HG02981 (cell line): ENCODE measurements around the gene TUBA1B.
A peak's percentile ranks its signal among the peaks of the same experiment; 100 is the strongest.
"Not testable (repeated sequence)": the region's sequence is repeated elsewhere in the genome, so short reads cannot be mapped to it uniquely, and the experiment has no call there.

Experiments
- ATAC-seq: cut with Tn5 transposase; IDR thresholded peaks from one replicate; pipeline ENCODE4 v1.9.1; 2021; ENCODE audit warnings: mild to moderate bottlenecking, moderate library complexity; ENCODE audit not compliant: unreplicated experiment

The TUBA1B gene

DNA sequence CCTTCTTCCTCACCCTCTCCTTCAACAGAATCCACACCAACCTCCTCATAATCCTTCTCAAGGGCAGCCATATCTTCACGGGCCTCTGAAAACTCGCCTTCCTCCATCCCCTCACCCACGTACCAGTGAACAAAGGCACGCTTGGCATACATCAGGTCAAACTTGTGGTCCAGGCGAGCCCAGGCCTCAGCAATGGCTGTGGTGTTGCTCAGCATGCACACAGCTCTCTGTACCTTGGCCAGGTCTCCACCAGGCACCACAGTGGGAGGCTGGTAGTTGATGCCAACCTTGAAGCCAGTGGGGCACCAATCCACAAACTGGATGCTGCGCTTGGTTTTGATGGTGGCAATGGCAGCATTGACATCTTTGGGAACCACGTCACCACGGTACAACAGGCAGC is 3.2 kb downstream of the TUBA1B start:
- not testable (repeated sequence) for ATAC-seq

DNA sequence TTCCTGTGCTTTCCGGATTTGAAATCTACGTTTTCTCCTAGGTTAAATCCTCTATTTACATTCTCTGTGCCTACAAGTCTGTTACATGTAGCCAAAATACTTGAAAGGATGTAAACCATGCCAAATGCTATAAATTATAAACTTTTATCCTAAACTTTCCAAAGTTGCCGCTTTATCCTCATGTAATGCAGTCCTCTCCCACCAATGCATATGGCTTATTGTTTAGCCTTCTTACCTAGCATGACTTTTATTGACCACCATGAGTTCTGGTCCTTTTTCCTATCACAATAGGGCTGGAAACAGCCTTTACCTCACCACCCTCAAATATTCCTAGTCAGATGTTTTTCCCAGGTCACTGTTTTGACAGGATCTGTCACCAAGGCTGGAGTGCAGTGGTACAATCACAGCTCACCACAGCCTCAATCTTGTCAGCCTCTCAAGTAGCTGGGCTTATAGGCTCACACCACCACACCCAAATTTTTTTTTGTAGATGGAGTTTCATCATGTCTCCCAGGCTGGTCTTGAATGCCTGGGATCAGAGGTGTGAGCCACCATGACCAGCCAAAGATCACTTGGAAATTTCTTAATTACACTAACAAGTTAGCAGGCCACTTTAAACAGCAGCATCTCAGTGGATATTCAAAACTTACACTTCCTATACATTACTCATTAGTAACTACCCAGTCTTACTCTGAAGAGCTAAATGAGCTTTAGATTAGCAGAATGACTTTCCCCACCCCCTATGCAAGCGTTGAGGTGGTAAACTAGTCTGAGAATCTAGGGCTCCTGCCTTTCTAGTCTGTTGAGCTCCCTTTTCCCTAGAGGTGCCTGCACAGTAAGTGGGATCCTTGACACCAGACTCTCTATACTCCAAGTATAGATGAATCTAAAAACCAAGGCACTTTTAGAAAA is 4.1 kb downstream of the TUBA1B start:
- no peak for ATAC-seq

DNA sequence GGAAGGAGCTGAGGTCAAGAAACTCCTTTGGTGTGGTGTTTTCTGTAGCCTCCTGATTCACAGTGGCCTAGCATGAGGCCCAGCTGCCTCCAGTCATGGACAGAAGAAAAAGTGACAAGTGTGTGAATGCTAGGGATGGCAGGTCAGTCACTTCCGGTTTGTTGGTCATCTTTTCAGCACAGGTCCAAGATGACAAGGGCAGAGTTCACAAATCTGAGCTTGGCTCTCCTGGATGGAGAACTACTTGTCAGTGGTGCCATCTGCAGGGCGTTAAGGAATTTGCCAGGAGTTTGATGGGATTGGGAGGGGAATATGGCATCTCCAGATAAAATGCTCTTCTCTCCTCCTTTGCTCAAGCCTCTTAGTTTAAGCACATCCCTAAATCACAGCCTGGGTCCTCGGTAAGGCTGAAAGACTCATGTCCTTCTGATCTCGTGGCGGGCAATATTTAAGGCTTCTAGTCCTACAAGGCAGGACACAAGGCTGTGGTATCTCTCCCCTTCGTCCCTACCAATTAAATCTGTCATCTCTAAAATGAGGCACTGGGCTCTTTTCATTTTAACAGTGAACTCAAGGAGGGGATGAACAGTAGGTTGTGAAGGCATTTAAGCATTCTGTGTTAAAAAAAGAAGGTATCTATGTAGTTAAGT is 10.0 kb downstream of the TUBA1B start:
- ATAC-seq, result no peak

DNA sequence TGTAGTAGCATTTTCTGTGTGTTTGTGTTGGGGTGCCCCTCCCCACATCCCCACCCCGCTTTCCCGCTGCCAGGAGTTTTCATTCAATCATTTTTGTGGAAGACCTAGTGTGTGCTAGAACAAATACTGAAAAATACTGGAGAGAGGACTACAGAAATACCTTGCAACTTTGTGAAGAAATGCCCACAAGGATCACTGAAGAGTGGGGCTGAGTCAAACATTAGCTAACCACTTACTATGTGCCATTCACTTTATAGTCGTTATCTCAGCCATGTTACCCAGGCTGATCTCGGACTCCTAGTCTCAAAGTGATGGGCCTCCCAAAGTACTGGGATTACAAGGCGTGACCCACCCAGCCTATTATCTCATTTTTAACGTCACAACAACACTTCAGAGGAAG is 20.0 kb downstream of the TUBA1B start:
- peak; percentile 2 for ATAC-seq

DNA sequence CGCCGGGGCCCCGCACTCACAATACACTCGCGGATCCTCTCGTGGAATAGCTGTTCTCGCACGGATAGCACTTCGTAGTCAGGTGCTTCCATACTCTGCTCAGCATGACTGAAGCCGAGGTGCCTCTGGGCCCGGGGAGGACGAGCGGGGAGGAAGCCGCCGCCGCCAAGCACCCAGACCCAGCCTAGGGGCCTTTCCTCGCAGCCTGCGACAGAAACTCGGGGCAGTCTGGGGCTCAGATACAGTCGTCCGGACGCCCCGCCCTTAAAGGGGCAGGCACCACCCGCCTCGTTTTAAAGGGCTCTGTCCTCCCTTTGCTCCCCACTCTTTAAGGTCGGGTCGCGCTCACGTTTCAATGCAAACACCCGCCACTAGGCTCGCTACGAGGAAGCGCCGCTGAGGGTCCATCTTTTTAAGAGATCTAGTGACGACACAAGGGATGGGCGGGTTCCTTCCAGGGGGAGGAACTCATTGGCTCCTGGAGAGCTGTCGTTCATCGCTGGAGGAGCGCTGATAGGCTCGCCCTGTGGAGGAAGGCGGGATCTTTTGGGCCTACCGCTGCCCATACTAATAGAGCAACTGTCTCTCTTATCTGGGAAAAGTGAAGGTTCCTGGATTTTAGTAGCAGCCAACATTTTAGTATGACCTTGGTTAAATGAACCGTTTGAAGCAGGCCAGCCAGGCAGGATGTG is 20.6 kb downstream of the TUBA1B start, which contains the start of gene LMBR1L:
Gene LMBR1L, minus strand, starts transcription at position 384 of the 692 bp plus-strand sequence. Its CDS starts 292 bp downstream, at position 92.
- ATAC-seq, result peak; percentile 99

DNA sequence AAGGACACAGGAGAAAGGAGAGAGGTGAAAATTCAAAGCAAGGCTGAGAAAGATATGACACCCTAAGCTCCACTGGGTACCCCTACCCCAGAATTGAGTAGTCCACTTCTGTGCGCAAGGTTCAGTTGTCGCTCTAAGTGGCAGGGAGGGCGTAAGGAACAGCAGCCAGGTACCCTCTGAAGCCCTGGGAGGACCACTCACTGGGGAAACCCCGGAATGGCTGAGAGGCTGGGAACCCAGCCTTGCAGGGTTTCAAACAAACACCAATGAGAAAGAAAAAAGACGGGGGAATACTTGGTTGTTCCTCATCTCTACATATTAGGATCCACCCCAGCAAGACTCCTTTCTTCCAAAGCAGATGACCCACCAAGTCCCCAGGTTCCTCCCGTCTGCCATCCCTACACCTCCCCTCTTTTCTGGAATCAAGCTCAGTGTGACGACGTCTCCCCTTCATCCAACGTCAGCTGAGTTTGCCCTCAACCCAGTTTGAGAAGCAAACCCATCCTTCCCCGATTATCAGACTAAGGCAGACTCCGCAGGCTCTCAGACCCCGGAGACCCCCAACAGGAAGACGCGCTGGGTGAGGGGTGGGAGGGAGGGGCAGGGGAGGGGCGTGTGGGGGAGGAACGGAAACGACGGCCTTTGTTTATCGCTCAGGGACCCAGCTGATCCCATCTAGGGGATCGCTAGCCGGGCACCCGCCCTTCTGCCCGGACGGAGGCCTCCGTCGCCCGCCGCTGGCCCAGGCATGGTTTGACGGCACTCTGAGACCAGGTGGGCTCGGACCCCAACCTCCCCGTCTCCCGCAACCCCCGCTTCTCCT is 21.3 kb downstream of the TUBA1B start:
- ATAC-seq, result no peak

DNA sequence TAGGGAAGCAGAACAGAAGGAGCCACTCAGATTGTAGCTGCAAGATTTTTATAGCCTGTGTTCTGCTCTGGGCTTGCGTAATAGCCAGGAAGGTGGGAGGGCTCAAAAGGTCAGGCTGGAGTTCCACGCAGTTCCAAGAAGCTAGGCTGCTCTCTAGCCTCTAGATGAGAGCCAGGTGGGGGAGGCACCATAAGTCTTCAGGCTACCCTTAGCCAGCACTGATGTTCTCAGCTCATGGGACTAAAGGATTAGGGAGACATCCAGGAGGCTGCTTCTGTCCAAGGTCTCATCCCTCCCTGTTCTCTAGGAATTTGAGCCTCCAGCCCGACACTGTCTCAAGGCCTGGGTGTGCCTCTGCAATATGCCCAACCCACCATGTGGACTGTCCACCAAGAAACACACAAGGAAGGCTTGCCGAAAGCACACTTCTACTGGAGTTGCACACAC is 22.2 kb downstream of the TUBA1B start:
- no peak for ATAC-seq

DNA sequence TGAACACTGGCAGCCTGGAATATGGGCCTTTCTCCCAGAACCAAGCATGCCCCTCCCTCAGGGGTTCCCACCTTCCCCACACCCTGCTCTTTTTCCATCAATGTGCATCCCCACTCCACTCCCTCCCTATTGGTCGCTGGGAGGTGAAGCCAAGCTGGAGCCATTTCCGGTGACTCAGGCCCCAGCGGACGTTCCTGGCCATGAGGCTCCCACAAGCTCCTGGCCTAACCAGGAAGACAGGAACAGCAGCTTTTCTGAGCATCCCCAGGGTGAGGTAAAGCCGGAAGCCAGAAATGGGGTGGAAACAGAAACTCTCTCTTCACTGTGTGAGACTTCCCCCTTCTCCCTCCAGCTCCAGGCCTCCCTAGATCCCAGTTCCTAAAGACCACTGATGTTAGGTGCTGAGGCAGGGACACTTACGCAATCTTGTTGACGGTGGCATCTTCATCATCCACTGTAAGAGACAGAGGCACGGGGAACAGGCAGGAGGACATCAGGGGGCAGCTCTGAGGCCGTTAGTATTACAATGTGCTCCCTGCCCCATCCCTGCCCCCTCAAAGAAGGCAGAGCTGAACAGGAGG is 25.6 kb downstream of the TUBA1B start:
- no peak for ATAC-seq

DNA sequence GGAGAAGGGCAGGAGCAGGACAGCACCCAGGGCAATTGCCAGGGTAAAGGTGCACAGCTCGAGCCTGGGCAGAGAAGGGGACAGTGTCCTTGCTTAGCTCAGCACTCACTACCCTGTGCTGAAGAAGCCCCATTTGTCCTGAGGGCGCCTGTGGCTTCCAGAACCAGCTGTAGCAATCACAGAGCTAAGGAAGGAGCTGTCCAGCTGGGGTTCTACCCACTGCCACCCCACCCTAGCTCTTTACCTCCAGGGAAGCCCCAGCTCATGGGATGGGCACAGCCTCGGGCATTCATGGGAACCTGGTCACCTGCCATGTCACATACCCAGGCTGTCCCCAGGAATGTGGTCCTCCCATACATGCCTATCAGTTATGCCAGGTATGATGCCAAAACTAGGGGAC is 26.4 kb downstream of the TUBA1B start:
- no peak for ATAC-seq

DNA sequence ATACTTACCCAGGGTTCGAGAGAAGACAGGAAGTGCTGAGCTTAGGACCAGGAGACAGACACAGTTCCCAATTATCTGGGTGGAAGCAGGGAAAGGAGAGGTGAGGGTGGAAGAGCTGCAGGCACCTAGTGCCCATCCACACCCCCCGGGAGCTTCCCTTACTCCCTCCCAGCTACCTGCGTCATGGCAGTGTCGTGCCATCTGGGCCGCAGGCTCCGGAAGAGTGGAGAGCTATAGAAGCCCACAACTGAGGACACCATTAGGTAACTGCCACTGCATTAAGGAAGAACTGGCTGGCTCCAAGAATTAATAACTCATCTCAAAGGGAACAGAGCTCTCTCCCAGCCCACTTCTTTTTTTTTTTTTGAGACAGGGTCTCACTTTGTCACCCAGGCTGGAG is 30.8 kb downstream of the TUBA1B start:
- no peak for ATAC-seq

DNA sequence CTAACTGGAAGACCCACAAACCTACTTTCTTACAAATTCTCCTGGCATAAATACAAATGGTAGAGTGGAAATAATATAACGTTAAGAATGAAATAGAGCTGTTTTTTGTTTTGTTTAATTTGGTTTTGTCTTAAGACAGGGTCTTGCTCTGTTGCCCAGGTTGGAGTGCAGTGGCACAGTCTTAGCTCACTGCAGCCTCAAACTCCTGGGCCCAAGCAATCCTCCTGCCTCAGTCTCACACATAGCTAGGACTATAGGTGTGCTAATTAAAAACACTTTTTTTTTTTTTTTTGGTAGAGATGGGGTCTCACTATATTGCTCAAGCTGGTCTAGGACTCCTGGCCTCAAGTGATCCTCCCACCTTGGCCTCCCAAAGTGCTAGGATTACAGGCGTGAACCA is 32.5 kb downstream of the TUBA1B start:
- ATAC-seq, result no peak

DNA sequence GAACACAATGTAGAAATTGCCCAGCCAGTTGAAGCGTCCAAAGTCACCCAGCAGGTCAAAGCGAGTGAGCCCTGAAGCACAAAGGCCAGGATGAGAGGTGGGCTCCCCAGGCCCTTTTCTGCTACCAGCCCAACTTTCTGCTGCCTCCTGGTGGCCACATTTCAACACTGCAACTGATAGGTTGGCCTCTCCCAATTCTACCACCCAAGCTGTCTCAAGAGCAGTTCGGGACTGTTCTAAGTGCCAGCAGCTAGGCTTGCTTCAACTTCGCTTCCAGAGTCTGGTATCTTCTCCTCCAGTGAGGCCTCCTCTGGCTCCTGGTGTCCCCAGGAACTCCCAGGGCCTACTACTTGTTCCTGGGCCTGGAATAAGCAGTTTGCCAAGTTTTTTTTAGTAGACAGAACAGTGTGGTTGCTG is 33.2 kb downstream of the TUBA1B start:
- ATAC-seq, result no peak

DNA sequence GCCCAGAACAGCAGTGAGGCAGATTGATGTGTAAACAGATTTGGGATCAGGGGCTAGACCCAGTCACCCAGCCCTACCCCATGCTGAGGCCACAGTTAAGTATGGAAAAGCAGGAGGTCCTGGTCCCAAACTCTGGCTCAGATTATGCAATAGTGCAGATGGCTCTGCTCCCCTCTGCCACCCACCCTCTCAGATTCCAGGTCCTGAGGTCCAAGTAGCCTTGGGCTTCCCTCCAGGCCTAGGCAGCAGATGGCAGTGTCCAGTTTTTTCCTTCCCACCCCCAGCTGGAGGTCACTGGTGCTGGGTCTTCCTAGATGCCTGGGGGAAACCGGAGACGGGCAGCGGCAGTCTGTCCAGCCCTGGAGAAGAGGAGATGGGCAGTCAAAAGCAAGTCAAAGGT is 33.8 kb downstream of the TUBA1B start:
- ATAC-seq, result no peak

DNA sequence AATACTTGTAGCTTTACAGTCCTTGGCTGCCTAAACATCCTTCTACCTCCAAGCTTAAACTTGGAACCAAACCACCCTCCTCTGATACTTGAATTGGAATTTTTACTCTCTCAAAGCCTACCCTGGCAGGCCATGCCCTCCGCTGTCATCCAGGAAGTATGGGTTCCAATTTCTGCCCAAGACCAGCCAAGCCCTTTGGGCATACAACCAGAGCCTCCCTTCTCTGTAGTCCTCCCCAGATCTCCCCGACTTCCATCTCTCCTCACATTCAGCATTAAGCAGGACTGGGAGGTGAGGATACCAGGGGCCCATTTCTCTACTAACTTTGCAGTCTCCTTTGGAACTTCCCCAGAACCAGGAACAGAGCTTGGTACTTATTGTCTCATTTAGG is 36.2 kb downstream of the TUBA1B start:
- no peak for ATAC-seq

DNA sequence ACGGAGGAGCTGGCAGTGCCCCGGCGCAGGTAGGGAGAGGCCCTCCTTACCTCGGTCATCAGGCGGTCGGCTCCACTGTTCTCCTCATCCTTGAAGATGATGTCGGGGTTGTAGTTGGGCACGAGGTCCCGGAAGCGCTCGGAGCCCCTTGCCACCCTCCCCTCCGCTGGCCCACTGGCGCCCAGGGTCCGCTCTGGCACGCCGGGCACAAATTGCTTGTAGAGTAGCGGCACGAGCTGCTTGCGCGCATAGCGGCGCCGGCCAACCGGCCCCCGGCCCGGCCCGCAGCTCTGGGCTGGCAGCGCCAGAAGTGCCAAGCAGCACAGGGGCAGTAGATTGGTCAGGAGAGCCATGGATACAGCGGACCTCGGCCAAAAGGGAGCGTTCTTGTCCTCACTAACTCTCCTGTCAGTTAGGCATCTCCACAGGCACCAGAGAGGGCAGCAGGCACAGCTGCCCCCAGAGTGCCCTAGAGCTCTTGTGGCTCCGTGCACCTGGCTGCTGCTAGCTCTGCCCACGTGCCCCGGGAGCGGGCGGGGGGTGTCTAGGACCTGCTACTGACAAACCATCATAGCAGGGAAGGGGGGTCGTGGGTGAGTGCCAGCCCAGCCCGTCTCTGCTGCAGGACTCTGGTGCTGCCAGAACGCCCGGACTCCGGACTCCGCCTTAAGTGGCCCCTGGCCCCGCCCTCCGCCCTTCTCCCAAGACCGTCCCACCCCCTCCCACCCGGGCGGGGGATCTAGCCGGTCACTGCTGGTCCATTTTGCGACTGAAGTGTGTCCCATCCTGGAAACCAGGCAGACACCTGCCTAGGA is 36.8 kb downstream of the TUBA1B start, which contains the start of gene DHH:
Gene DHH, minus strand, starts transcription at position 642 of the 815 bp plus-strand sequence. Its CDS starts 289 bp downstream, at position 353.
- no peak for ATAC-seq

DNA sequence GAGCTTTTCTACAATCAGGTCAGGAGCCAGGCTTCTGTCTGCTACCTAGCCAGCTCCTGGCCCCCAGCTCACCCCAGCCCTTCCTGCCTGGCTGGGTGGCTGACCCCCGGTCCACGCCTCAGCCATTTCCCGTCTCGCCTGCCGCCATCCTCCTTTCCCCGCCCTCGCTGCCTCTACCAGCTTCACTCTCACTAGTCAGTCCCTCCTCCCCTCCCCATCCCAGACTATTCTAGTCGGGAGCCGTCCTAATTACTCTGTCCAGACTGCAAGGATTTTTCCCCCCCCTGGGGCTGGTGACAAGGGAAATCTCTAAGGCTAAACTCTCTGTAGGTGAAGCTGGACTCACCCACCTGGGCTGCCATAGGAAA is 37.4 kb downstream of the TUBA1B start:
- ATAC-seq, result no peak

DNA sequence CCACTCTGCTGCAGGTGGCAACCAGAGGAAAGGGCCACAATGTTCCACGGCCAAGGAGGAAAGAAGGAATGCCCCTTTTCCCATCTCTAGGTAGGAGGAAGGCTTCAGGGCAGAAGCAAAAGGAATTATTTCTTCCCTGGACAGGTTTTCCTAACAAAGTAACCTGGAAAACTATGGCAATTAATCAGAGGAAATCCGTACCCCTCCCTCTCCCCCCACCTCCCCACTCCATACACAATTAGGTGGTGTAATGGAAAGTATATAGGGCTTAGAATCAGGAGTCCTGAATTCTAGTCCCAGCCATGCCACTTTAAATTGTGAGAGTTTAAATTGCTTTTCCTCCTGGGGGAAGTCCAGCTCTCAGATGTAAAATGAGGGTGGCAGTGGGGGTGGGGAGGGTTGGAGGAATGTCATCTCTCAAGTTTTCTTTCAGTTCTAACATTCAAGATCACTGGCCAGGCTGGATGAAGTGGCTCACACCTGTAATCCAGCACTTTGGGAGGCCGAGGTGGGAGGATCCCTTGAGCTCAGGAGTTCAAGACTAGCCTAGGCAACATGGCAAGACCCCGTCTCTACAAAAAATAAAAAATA is 38.3 kb downstream of the TUBA1B start:
- no peak for ATAC-seq

DNA sequence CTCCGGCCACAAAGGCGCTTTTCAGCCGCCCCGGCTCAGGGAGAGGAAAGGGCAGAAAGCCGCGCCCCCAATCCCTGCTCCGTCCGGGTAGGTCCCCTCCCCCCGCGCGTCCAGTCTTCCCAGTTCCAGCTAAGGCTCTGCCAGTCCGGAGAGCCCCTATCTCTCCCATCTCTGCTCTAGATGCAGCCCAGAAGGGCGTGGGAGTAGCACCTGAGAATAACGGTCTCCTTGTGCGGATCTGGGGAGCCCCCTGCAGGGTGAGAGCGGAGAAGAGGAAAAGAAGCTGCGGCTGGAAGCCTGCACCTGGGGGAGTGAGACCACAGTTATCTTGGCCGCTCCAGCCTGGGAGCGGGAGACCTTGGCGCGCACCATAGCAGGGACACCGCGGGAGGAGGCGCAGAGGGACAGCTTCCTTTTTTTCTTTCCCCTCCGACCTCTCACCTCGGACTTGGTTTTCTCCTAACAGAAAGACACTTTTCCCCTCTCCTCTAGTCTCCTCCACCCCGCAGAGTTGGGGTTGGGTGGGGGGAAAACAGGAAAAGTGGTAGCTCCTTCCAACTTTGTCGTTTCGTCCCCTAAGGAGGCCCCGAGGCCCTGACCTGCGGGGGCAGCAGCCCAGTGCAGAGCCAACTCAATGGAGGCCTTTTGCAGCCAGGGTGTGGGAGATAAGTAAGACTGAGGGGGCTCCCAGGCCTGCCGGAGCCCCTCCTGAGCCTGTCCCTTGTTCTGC is 38.9 kb downstream of the TUBA1B start:
- ATAC-seq, result no peak

DNA sequence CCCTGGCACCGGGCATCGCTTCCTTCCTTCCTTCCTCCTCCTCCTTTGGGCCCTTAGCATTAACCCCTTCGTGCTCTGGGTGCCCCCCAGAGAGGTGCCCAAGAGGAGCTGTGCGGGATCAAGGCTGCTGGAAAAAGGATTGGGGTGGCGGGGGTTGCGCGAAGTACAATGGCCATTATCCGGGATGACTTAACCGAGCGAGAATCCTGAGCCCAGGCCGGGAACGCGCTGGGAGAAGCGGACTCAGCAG is 39.4 kb downstream of the TUBA1B start:
- ATAC-seq, result no peak
